Karpas-422 (cell line): Measurements from ENCODE around the gene ZBTB7C. TPM values are rescaled to one million over a fixed set of nuclear protein-coding genes. Genes with fewer than 3 reads are reported as not detected.

Experiments
- DNase-seq: peaks from one replicate; pipeline ENCODE4 v3.0.0-alpha.2; 2015
- H2AFZ ChIP-seq: fragments of 200-600 bp; sonication (generic); 2 replicates; pipeline ENCODE4 v1.6.1; 2014; ENCODE audit warnings: antibody characterized with exemption, low read length, mixed read lengths
- H3K27ac ChIP-seq: fragments of 200-600 bp; sonication (generic); 2 replicates; pipeline ENCODE4 v1.5.1; 2014; ENCODE audit warnings: mild to moderate bottlenecking, low read length, moderate library complexity
- H3K27me3 ChIP-seq: fragments of 200-600 bp; sonication (generic); 2 replicates; pipeline ENCODE4 v1.6.1; 2014; ENCODE audit warnings: low read length, mixed read lengths
- H3K36me3 ChIP-seq: fragments of 200-600 bp; sonication (generic); 2 replicates; pipeline ENCODE4 v1.6.1; 2014; ENCODE audit warnings: low read length, mixed read lengths; ENCODE audit not compliant: insufficient read depth
- H3K4me1 ChIP-seq: fragments of 200-600 bp; sonication (generic); 2 replicates; pipeline ENCODE4 v1.6.1; 2014; ENCODE audit warnings: mild to moderate bottlenecking, low read length, mixed read lengths
- H3K4me2 ChIP-seq: fragments of 200-600 bp; sonication (generic); 2 replicates; pipeline ENCODE4 v1.6.1; 2014; ENCODE audit warnings: low read length, low read depth, mild to moderate bottlenecking; ENCODE audit not compliant: poor library complexity, severe bottlenecking
- H3K4me3 ChIP-seq: fragments of 200-600 bp; sonication (generic); 2 replicates; pipeline ENCODE4 v1.5.1; 2014; ENCODE audit warnings: mild to moderate bottlenecking, antibody characterized with exemption, low read length, mixed read lengths
- H3K79me2 ChIP-seq: fragments of 200-600 bp; sonication (generic); 2 replicates; pipeline ENCODE4 v1.6.1; 2014; ENCODE audit warnings: mild to moderate bottlenecking, low read length, mixed read lengths
- H3K9ac ChIP-seq: fragments of 200-600 bp; sonication (generic); 2 replicates; pipeline ENCODE4 v1.6.0; 2014; ENCODE audit warnings: low read length
- H3K9me2 ChIP-seq: fragments of 200-600 bp; sonication (generic), shearing (Covaris generic); replicated peaks from 2 replicates; pipeline ENCODE4 v1.6.0; 2014; ENCODE audit warnings: mild to moderate bottlenecking, low read length, moderate library complexity; ENCODE audit not compliant: insufficient read depth
- H3K9me3 ChIP-seq: fragments of 300-700, 200-600 bp; sonication (generic); 2 replicates; pipeline ENCODE4 v1.6.1; 2014; ENCODE audit warnings: low read length, mixed read lengths
- H4K20me1 ChIP-seq: fragments of 200-600 bp; sonication (generic); 2 replicates; pipeline ENCODE4 v1.6.1; 2014; ENCODE audit warnings: mild to moderate bottlenecking, antibody characterized with exemption, low read length, low read depth; ENCODE audit not compliant: insufficient read depth
- total RNA-seq: library from RNA; depleted of rRNA; stranded (reverse); fragments of >200 nt; shearing (Covaris generic); gene quantifications from 2 replicates; pipeline ENCODE4 v1.2.3, GENCODE V29; 2014; ENCODE audit warnings: low replicate concordance

The ZBTB7C gene
- total RNA-seq, 1 experiment from 2014 or later: not detected

GRCh38 chr18:48123941-48124340 lies 285.2 kb downstream of the ZBTB7C start:
- no peaks in the 10 kb centered on the region for H4K20me1 ChIP-seq
- no peaks in the 10 kb centered on the region for H3K9me2 ChIP-seq
- H3K79me2 ChIP-seq: no peaks in the 10 kb centered on the region
- H2AFZ ChIP-seq: no peak overlapping the region
- no peaks in the 10 kb centered on the region for H3K36me3 ChIP-seq
- H3K4me2 ChIP-seq: no peak overlapping the region
- H3K4me3 ChIP-seq: no peak overlapping the region
- H3K9ac ChIP-seq: no peak overlapping the region
- H3K4me1 ChIP-seq: no peaks in the 10 kb centered on the region
- DNase-seq: no peak
- no peak overlapping the region for H3K27ac ChIP-seq
- H3K27me3 ChIP-seq: no peaks in the 10 kb centered on the region
- H3K9me3 ChIP-seq: no peaks in the 10 kb centered on the region

- no peaks in the 10 kb centered on the region for H4K20me1 ChIP-seq
- no peak overlapping the region for H3K27ac ChIP-seq
- no peak overlapping the region for H3K9ac ChIP-seq
- H3K36me3 ChIP-seq: no peaks in the 10 kb centered on the region
- no peak overlapping the region for H3K4me2 ChIP-seq
- DNase-seq: no peak
- no peaks in the 10 kb centered on the region for H3K4me1 ChIP-seq
- no peaks in the 10 kb centered on the region for H3K79me2 ChIP-seq
- H3K4me3 ChIP-seq: no peak overlapping the region
- no peak overlapping the region for H2AFZ ChIP-seq
- H3K9me3 ChIP-seq: no peaks in the 10 kb centered on the region
- H3K27me3 ChIP-seq: no peaks in the 10 kb centered on the region
- H3K9me2 ChIP-seq: no peaks in the 10 kb centered on the region
These were observed 285.9 kb downstream of the ZBTB7C start for GRCh38 chr18:48123324-48123723.

GRCh38 chr18:48122816-48123215 lies 286.4 kb downstream of the ZBTB7C start:
- Histone ChIP-seq H2AFZ (no peak overlapping the region), H3K36me3 (no peaks in the 10 kb centered on the region), H3K4me1 (no peaks in the 10 kb centered on the region), H3K79me2 (no peaks in the 10 kb centered on the region), H4K20me1 (no peaks in the 10 kb centered on the region), H3K4me3 (no peak overlapping the region), H3K27ac (no peak overlapping the region), H3K27me3 (no peaks in the 10 kb centered on the region), H3K9me2 (no peaks in the 10 kb centered on the region), H3K9me3 (no peaks in the 10 kb centered on the region), H3K4me2 (no peak overlapping the region), H3K9ac (no peak overlapping the region)
- DNase-seq: no peak

- no peaks in the 10 kb centered on the region for H3K27me3 ChIP-seq
- H3K9ac ChIP-seq: no peak overlapping the region
- H3K79me2 ChIP-seq: no peaks in the 10 kb centered on the region
- H3K9me2 ChIP-seq: no peaks in the 10 kb centered on the region
- no peak overlapping the region for H2AFZ ChIP-seq
- no peaks in the 10 kb centered on the region for H3K4me1 ChIP-seq
- no peaks in the 10 kb centered on the region for H3K9me3 ChIP-seq
- no peak overlapping the region for H3K4me2 ChIP-seq
- no peak for DNase-seq
- H4K20me1 ChIP-seq: no peaks in the 10 kb centered on the region
- no peaks in the 10 kb centered on the region for H3K36me3 ChIP-seq
- no peak overlapping the region for H3K4me3 ChIP-seq
- no peak overlapping the region for H3K27ac ChIP-seq
These were observed 286.8 kb downstream of the ZBTB7C start for GRCh38 chr18:48122376-48122775.

GRCh38 chr18:48121752-48122151 lies 287.4 kb downstream of the ZBTB7C start:
- Histone ChIP-seq H3K27me3 (no peaks in the 10 kb centered on the region), H3K9me3 (no peaks in the 10 kb centered on the region), H3K27ac (no peak overlapping the region), H3K4me3 (no peak overlapping the region), H3K4me2 (no peak overlapping the region), H3K36me3 (no peaks in the 10 kb centered on the region), H3K9me2 (no peaks in the 10 kb centered on the region), H4K20me1 (no peaks in the 10 kb centered on the region), H2AFZ (no peak overlapping the region), H3K9ac (no peak overlapping the region), H3K79me2 (no peaks in the 10 kb centered on the region), H3K4me1 (no peaks in the 10 kb centered on the region)
- DNase-seq: no peak

- H3K4me1 ChIP-seq: no peaks in the 10 kb centered on the region
- no peaks in the 10 kb centered on the region for H3K36me3 ChIP-seq
- H3K4me2 ChIP-seq: no peak overlapping the region
These were observed 290.0 kb downstream of the ZBTB7C start for GRCh38 chr18:48119204-48119603.

GRCh38 chr18:48116873-48117630 lies 292.1 kb downstream of the ZBTB7C start:
- Histone ChIP-seq H2AFZ (no peak overlapping the region), H3K9ac (no peak overlapping the region), H3K4me3 (no peak overlapping the region)

More at GRCh38 chr18:48119204-48119603, 290.0 kb downstream of the ZBTB7C start:
- Histone ChIP-seq H3K4me3 (no peak overlapping the region), H3K27ac (no peak overlapping the region), H3K79me2 (no peaks in the 10 kb centered on the region), H2AFZ (no peak overlapping the region), H3K9me2 (no peaks in the 10 kb centered on the region), H3K9ac (no peak overlapping the region), H4K20me1 (no peaks in the 10 kb centered on the region), H3K27me3 (no peaks in the 10 kb centered on the region), H3K9me3 (no peaks in the 10 kb centered on the region)
- DNase-seq: no peak

GRCh38 chr18:48116017-48116416 lies 293.2 kb downstream of the ZBTB7C start:
- Histone ChIP-seq H3K79me2 (no peaks in the 10 kb centered on the region), H3K36me3 (no peaks in the 10 kb centered on the region), H3K27ac (no peak overlapping the region), H3K9me2 (no peaks in the 10 kb centered on the region), H3K9me3 (no peaks in the 10 kb centered on the region), H4K20me1 (no peaks in the 10 kb centered on the region), H3K27me3 (no peaks in the 10 kb centered on the region), H3K4me2 (no peak overlapping the region), H3K4me3 (no peak overlapping the region), H3K9ac (no peak overlapping the region), H2AFZ (no peak overlapping the region), H3K4me1 (no peaks in the 10 kb centered on the region)
- no peak for DNase-seq

More at GRCh38 chr18:48116873-48117630, 292.1 kb downstream of the ZBTB7C start:
- no peaks in the 10 kb centered on the region for H3K9me3 ChIP-seq
- H3K27me3 ChIP-seq: no peaks in the 10 kb centered on the region
- DNase-seq: no peak
- no peaks in the 10 kb centered on the region for H3K79me2 ChIP-seq
- H3K36me3 ChIP-seq: no peaks in the 10 kb centered on the region
- no peaks in the 10 kb centered on the region for H4K20me1 ChIP-seq
- H3K4me2 ChIP-seq: no peak overlapping the region
- no peaks in the 10 kb centered on the region for H3K9me2 ChIP-seq
- H3K4me1 ChIP-seq: no peaks in the 10 kb centered on the region
- H3K27ac ChIP-seq: no peak overlapping the region
